GM21515 (cell line): ENCODE measurements around the gene MTA1.
A peak's percentile ranks its signal among the peaks of the same experiment; 100 is the strongest.

Experiments
- ATAC-seq: cut with Tn5 transposase; IDR thresholded peaks from one replicate; pipeline ENCODE4 v1.9.1; 2021; ENCODE audit not compliant: unreplicated experiment

The MTA1 gene

DNA sequence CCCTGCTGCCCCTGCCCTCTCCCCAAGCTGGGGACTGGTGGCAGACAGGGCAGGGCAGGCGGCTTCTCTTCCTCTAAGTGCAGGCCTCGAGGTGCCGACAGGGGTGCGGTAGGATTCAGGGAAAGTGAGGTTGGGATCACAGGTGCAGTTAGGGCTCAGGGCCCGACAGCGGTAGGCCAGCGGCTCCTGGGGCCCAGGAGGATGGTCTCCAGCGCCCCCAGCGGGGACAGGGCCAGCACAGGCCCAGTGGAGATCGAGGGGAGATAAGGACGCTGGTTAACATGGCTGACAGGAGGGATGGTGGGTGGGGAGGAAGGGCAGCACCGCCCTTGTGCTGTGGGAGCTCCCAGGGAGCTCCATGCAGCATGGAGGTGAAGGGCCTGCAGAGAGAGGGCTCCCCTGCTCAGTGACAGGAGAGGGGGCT, 66.1 kb downstream of the MTA1 start:
- ATAC-seq, result no peak

- no peak for ATAC-seq
These were observed 66.7 kb downstream of the MTA1 start, which contains the start of gene CRIP1 for GRCh38 chr14:105486163-105486973. TSS of gene CRIP1 (plus strand) at chr14:105486886. CDS start at chr14:105487260, 374 bp downstream.

DNA sequence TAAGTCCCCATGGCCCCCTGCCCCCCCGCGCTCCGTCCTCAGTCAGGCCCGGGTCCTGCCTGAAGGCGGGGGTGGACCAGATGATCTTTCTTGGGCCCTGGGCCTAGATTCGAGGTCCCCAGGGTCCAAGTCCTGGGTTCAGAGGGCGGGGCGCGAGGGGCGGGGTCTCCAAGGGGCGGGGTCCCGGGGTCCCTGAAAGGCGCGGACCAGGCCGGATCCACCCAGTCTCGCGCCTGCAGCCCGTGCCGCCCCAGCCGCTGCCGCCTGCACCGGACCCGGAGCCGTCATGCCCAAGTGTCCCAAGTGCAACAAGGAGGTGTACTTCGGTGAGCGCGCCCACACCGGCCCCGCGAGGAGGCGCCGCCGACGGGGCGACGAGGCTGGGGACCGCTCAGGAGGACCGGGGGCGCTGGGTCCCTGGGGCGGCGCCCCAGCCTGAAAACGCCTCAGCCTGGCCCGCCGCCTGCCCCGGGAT, 67.4 kb downstream of the MTA1 start:
- no peak for ATAC-seq

- no peak for ATAC-seq
These were observed 67.9 kb downstream of the MTA1 start for GRCh38 chr14:105487449-105487985.

- ATAC-seq, result no peak
These were observed 68.6 kb downstream of the MTA1 start for GRCh38 chr14:105487986-105488777.

DNA sequence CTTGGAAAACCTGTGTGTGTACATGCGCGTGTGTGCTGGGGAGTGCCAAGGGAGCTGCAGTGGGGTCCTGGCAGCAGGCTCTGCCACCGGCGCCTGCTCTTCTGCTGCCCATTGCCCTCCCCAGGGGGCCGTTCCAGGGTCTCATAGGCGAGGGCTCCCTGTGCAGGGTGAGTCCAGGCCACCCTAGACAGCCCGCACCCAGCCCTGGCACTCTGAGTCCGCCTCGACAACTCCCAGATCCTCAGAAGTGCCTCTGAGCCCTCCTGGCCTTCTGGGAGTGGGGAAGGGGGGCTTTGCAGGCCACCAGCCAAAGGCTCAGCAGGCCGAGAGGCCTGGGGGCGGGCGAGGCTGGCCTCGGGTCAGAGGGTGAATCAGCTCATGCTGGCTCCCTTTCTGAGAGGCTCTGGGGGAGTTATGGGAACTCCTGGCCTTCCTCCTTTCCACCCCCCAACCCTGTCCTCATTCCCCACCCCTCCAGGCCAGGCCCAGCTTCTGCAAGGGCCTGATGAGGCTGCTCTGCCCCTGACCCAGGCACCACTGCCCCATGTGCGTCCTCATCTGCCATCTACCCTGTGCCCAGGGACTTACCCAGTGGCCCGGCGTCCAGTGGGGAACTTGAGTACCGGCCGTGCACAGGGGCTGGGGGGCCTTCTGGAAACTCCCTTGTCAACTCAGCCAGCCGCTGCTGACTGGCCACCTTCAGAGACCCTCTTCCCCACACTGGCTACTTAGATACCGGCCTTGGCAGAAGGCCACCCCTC, 69.3 kb downstream of the MTA1 start:
- ATAC-seq, result no peak

DNA sequence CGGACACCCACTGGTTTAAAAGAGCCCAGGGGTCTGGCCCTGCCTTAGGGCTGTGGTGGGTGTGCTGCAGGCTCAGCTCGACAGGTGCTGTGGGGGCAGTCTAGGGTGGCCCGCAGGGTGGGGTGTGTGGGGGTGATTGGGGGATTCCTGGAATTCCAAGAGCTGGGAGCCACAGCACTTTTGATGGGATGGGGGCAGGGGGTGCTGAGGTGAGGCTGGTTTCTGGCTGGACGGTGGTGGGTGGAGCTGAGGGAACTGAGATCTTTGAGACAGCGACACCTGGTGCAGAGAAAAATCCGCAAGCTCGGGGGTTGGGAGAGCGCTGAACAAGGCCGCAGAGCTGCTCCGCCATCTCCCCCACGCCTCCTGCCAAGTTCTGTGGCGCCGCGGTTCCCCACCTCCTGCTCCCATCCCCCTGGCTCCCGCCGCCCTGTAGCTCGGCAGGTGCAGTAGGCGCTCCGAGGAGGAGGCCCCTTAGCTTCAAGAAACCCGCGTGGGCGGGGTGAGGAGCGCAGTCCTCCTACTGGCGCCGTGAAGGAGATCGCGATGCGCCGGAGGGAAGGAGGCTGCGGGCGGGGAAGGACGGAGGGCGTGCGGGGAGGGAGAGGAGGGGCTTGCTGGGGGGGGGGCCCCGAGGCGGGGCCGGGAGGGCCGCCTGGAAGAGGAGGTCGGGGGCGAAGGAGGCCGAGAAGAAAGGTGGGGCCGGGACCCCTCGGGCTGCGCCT, 70.1 kb downstream of the MTA1 start:
- no peak for ATAC-seq

GRCh38 chr14:105490267-105490571, 70.6 kb downstream of the MTA1 start:
- no peak for ATAC-seq

DNA sequence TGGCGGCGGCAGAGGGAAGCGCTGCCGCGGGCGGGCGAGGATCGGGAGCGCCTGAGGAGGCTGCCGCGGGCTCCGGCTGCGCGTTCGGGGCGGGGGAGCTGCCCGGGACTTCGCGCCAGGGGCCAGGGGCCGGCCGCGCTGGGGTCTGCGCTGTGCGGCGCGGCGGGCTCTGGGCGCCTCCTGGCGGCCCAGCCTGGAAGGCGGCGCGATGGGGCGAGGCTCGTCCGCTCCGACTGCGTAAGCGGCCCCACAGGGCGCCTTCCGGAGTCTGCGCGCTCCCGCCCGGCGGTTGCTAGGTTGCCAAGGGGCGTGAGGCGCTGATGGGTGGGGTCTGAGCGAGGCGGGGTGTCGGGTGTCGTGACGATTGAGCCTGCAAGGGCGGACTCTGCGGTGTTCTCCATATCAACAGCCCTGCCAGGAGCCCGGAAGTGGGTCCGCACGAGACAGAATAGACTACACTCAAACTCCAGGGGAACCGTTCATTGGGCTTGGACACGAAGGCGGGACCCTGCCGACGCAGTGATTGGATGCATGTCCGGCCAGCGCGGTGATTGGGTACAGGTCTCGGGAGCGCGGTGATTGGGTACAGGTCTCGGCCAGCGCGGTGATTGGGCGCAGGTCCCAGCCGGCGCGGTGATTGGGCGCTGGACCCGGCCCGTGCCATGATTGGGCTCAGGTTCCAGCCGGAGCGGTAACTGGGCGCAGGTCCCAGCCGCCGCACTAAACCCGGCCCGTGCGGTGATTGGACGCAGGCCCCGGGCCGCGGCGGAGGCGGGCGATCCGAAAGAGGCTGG, 71.1 kb downstream of the MTA1 start, which contains the start of gene TEDC1:
TSS of gene TEDC1 (plus strand) at position 675 of the 794 bp plus-strand sequence. CDS start 130 bp downstream, outside the sequence.
- ATAC-seq, result peak; percentile 65

DNA sequence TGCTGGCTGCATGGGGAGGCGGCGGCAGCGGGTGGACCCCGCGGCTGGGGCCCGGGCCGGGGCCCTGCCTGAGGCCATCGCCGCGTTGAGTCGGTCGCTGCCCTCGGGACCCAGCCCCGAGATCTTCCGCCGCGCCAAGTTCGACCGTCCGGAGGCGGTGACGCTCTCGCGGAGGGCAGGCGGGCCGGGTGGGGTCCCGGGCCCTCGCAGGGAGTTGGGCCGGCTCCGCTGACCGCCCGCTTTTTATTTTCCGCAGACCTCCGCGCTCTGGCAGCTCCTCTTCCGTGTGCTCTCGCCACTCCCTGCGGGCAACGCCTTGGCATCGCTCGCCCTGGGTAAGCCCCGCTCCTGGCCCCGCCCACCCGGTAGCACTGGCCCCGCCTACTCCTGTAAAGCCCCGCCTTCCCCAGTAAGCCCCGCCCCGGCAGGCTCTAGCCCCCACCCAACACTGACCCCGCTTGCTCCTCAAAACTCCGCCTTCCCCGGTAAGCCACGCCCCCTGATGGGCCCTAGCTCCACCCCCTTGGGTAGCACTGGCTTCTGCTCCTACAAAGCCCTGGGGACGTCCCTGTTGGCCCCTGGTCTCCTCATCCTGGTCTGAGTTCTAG, 71.8 kb downstream of the MTA1 start:
- ATAC-seq, result no peak

GRCh38 chr14:105492031-105492970, 72.7 kb downstream of the MTA1 start:
- ATAC-seq, result no peak

DNA sequence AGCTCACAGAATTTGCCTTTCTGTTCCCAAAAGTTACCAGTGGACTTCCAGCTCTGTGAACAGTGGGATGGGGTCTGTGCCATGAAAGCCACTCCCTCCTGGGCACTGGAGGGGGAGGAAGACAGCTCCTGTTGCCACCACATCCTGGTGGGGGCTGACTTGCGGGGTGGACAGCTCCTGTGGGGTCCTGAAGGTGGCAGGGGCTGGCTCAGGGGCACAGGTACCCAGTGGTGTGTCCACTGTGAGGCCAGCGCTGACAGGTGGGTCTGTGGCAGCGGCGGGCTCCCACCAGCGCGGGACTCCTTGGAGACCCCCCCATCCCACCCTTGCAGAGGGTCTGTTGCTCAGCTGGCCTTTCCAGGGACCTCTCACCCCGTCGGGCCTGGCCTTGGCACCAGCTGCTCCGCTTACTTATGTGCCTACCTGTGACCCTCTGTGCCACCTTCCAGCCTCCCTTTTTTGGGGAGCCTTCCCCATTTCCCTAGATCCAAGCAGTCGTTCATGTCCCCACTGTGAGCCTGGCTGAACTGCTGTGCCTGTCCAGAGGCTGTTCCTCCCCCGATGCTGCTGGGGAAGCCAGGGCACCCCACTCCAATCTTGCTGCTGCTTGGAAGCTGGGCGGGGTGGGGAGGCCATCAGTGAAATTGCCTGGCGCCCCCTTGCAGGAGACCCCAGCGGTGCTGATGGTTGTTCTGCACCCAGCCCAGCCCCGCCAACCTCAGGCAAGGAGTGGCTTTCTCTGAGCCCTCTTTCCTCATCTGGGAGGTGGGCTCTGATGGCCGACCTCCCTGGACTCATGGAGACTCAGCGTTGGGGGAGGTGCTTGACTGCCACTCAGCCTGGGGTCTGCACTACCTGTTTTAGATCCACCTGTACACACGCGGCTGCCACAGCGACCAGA, 73.6 kb downstream of the MTA1 start:
- ATAC-seq, result no peak

DNA sequence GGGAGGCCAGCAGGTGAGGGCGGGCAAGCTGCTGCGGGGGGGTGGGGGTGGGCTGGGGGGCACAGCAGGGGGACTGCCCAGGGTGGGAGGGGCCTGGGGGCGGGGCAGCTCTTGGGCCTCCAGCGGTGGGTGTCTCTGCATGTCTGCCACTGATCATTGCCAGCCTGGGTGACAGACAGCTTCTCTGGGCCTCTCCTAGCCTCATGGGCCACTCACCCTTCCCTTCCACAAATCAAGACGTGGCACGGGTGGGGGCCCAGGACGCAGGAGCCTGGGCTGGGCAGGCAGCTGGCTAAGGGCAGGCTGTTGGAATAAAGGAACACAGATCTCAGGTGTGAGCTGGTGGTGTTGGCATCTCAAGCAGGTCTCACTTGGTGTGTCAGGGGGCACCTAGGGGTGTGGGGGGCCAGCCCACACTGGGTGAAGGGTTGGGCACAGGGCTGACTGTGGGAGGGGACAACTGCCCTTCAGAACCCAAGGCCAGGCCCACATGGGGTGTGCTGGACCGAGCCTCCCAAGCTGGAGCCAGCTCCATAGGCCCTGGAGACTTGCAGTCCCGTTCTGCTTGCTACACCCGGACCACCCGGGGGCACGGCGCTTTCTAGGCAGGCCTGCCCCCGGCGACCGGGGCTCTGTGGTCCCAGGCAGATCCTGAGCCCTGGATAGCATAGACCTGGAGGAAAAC, 74.4 kb downstream of the MTA1 start:
- no peak for ATAC-seq

DNA sequence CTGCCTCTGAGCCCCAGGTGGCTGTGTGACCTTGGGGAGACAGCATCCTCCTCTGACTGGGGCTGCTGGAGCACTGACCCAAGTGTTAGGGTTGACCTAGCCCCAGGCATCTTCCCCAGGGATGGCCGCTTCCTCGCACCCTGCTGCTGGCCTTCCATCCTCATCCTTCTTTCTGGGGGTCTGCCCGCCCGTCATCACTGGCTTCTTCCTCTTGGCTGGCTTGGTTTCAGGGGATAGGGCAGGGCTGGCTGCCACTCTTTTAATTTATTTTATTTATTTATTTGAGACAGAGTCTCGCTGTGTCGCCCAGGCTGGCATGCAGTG, 74.9 kb downstream of the MTA1 start:
- no peak for ATAC-seq

- ATAC-seq, result no peak
These were observed 75.7 kb downstream of the MTA1 start for GRCh38 chr14:105495101-105495989.
